Measurements from ENCODE around the gene PRR36.
A peak's percentile ranks its signal among the peaks of the same experiment; 100 is the strongest.

- TF ChIP-seq CTCF (IDR thresholded peaks at IDR 0.05) (peak; percentile 95), JUN (CRISPR knock-in tag; IDR thresholded peaks at IDR 0.05) (no peak), JAZF1 (CRISPR knock-in tag; IDR thresholded peaks at IDR 0.05) (no peak), FOXJ3 (CRISPR knock-in tag; IDR thresholded peaks at IDR 0.05; ENCODE audit: borderline replicate concordance) (no peak), MAX (CRISPR knock-in tag; IDR thresholded peaks at IDR 0.05) (peak; percentile 80), FOXK1 (CRISPR knock-in tag; IDR thresholded peaks at IDR 0.05) (peak; percentile 58), ZNF232 (CRISPR knock-in tag; IDR thresholded peaks at IDR 0.05) (no peak; the same call in 1 of the 2 replicates), ZNF219 (CRISPR knock-in tag; IDR thresholded peaks at IDR 0.05; ENCODE audit: borderline replicate concordance) (no peak), ZNF423 (CRISPR knock-in tag; IDR thresholded peaks at IDR 0.05) (peak; percentile 43; the same call in 1 of the 2 replicates)
Measured at GRCh38 chr19:7852851-7853769, 21.1 kb downstream of the PRR36 start.
